H1 (cell line): ENCODE measurements around the gene TMPRSS3. TPM values are rescaled to one million over a fixed set of nuclear protein-coding genes. Genes with fewer than 3 reads are reported as not detected.

Experiments
- CTCF ChIA-PET: fragments of 300-600 bp; sonication (Branson Sonifier 250); formaldehyde crosslinking; loops from one replicate; lab custom pipeline; 2021; ENCODE audit not compliant: partially characterized antibody; lab: Charles Lee
- POLR2A ChIA-PET: fragments of 300-600 bp; sonication (Branson Sonifier 250); formaldehyde crosslinking; loops from one replicate; lab custom pipeline; 2021; ENCODE audit warnings: inconsistent platforms; ENCODE audit not compliant: partially characterized antibody; lab: Charles Lee
- DNase-seq, 2 experiments: peaks; one replicate each; pipeline versions ENCODE4 v3.0.0 to v3.0.0-alpha.2; 2010 to 2022; ENCODE audit warnings: low spot score in 2 of 2, low read depth in 1 of 2, mixed read lengths in 1 of 2
- FAIRE-seq: peaks from 2 replicates; lab custom pipeline; 2011; peaks lifted over from hg19 to GRCh38; lab: Jason Lieb, UNC
- H2AFZ ChIP-seq: 2 replicates; pipeline ENCODE4 v1.8.1; 2012; ENCODE audit warnings: low read length, inconsistent platforms
- H2AK5ac ChIP-seq: 2 replicates; pipeline ENCODE4 v1.6.1; 2013; ENCODE audit warnings: low read depth, low read length
- H2BK120ac ChIP-seq: replicated peaks from 2 replicates; pipeline ENCODE3; 2013; ENCODE audit warnings: low read depth, low read length, inconsistent platforms
- H2BK12ac ChIP-seq: 2 replicates; pipeline ENCODE4 v1.6.1; 2013; ENCODE audit warnings: low read depth, low read length
- H2BK15ac ChIP-seq: 2 replicates; pipeline ENCODE4 v1.6.1; 2013; ENCODE audit warnings: low read length
- H2BK20ac ChIP-seq: 2 replicates; pipeline ENCODE4 v1.6.1; 2013; ENCODE audit warnings: low read length
- H2BK5ac ChIP-seq: 2 replicates; pipeline ENCODE4 v1.6.1; 2013; ENCODE audit warnings: low read depth, low read length
- H3K14ac ChIP-seq: 2 replicates; pipeline ENCODE4 v1.6.1; 2013; ENCODE audit warnings: inconsistent platforms; ENCODE audit not compliant: insufficient read length
- H3K18ac ChIP-seq: 2 replicates; pipeline ENCODE4 v1.6.1; 2013; ENCODE audit warnings: low read length; ENCODE audit errors: extremely low read depth
- H3K23ac ChIP-seq: 2 replicates; pipeline ENCODE4 v1.6.1; 2013; ENCODE audit warnings: inconsistent platforms; ENCODE audit not compliant: insufficient read length
- H3K23me2 ChIP-seq: 2 replicates; pipeline ENCODE4 v1.6.1; 2013; ENCODE audit warnings: low read depth, low read length
- H3K27ac ChIP-seq: 2 replicates; pipeline ENCODE4 v1.6.1; 2011; ENCODE audit warnings: low read depth, low read length, inconsistent platforms
- H3K27me3 ChIP-seq, 4 experiments: replicated peaks in 1 of 4; 1 replicate in 1 of 4; 2 replicates in 3 of 4; pipeline versions ENCODE4 v1.6.1 to v1.8.1; 2011 to 2013; ENCODE audit warnings: low read length in 3 of 4, mild to moderate bottlenecking in 3 of 4, inconsistent platforms in 2 of 4, mixed read lengths in 2 of 4, moderate library complexity in 1 of 4; ENCODE audit not compliant: control insufficient read depth in 3 of 4, insufficient read depth in 3 of 4; ENCODE audit errors: extremely low read depth in 1 of 4
- H3K36me3 ChIP-seq, 4 experiments: 2 replicates each; pipeline versions ENCODE4 v1.6.1 to v1.8.1; 2011 to 2013; ENCODE audit warnings: mild to moderate bottlenecking in 4 of 4, low read length in 3 of 4, moderate library complexity in 2 of 4, control low read depth in 1 of 4, inconsistent platforms in 1 of 4; ENCODE audit not compliant: insufficient read depth in 4 of 4, control insufficient read depth in 2 of 4
- H3K4ac ChIP-seq: replicated peaks from 2 replicates; pipeline ENCODE3; 2013; ENCODE audit warnings: low read length, low read depth, mixed read lengths, inconsistent platforms; ENCODE audit not compliant: insufficient read length
- H3K4me1 ChIP-seq, 4 experiments: replicated peaks in 1 of 4; 1 replicate in 1 of 4; 2 replicates in 3 of 4; pipeline versions ENCODE4 v1.6.1 to v1.8.1; 2011 to 2013; ENCODE audit warnings: low read length in 3 of 4, inconsistent platforms in 2 of 4, mixed read lengths in 1 of 4; ENCODE audit not compliant: insufficient read depth in 4 of 4, control insufficient read depth in 3 of 4
- H3K4me2 ChIP-seq, 2 experiments: 2 replicates each; pipeline versions ENCODE4 v1.6.1 to v1.8.1; 2011 to 2013; ENCODE audit warnings: low read depth in 2 of 2, low read length in 2 of 2, control low read depth in 1 of 2, inconsistent platforms in 1 of 2, mild to moderate bottlenecking in 1 of 2; ENCODE audit not compliant: insufficient read depth in 1 of 2
- H3K4me3 ChIP-seq, 4 experiments: fragments of 200-600, 300-600 bp in 1 of 4; sonication (generic), shearing (Covaris generic), sonication (Bioruptor Twin) in 1 of 4; 2 replicates each; pipeline versions ENCODE4 v1.5.1 to v1.8.1; 2011 to 2016; ENCODE audit warnings: low read length in 4 of 4, low read depth in 3 of 4, control low read depth in 2 of 4, inconsistent platforms in 2 of 4, mild to moderate bottlenecking in 2 of 4, mixed read lengths in 1 of 4, moderate library complexity in 1 of 4; ENCODE audit not compliant: insufficient read depth in 2 of 4; ENCODE audit errors: extremely low read depth in 1 of 4
- H3K56ac ChIP-seq: replicated peaks from 2 replicates; pipeline ENCODE3; 2013; ENCODE audit warnings: low read depth, mild to moderate bottlenecking, mixed read lengths, low read length, inconsistent platforms; ENCODE audit not compliant: insufficient read length
- H3K79me1 ChIP-seq: 2 replicates; pipeline ENCODE4 v1.6.1; 2013; ENCODE audit warnings: low read depth, low read length, control low read depth
- H3K79me2 ChIP-seq, 2 experiments: 2 replicates each; pipeline versions ENCODE4 v1.6.1 to v1.8.1; 2012 to 2013; ENCODE audit warnings: low read length in 2 of 2, mild to moderate bottlenecking in 2 of 2, inconsistent platforms in 1 of 2; ENCODE audit not compliant: insufficient read depth in 2 of 2, control insufficient read depth in 1 of 2
- H3K9ac ChIP-seq, 4 experiments: replicated peaks in 1 of 4; 1 replicate in 1 of 4; 2 replicates in 3 of 4; pipeline versions ENCODE4 v1.6.1 to v1.8.1; 2011 to 2013; ENCODE audit warnings: low read depth in 3 of 4, low read length in 3 of 4, control low read depth in 2 of 4, mild to moderate bottlenecking in 2 of 4, moderate library complexity in 2 of 4, inconsistent platforms in 1 of 4; ENCODE audit errors: extremely low read depth in 1 of 4
- H3K9me3 ChIP-seq, 2 experiments: 2 replicates each; pipeline versions ENCODE4 v1.6.1 to v1.8.1; 2012 to 2013; ENCODE audit warnings: mild to moderate bottlenecking in 2 of 2, moderate library complexity in 2 of 2, control low read depth in 1 of 2, inconsistent platforms in 1 of 2, low read depth in 1 of 2, low read length in 1 of 2, mixed read lengths in 1 of 2; ENCODE audit not compliant: insufficient read depth in 2 of 2
- H4K20me1 ChIP-seq, 2 experiments: replicated peaks in 1 of 2; 2 replicates each; pipeline versions ENCODE3 to v1.8.1; 2011 to 2013; ENCODE audit warnings: inconsistent platforms in 2 of 2, low read length in 2 of 2, mild to moderate bottlenecking in 1 of 2; ENCODE audit not compliant: insufficient read depth in 2 of 2, control insufficient read depth in 1 of 2
- H4K5ac ChIP-seq: 2 replicates; pipeline ENCODE4 v1.6.1; 2013; ENCODE audit warnings: low read length, low read depth, mixed read lengths, inconsistent platforms; ENCODE audit not compliant: insufficient read length
- H4K8ac ChIP-seq: 2 replicates; pipeline ENCODE4 v1.8.0; 2013; ENCODE audit warnings: mild to moderate bottlenecking, moderate library complexity, low read length, inconsistent platforms; ENCODE audit not compliant: insufficient read depth; ENCODE audit errors: extremely low read depth
- H4K91ac ChIP-seq: replicated peaks from 2 replicates; pipeline ENCODE3; 2013; ENCODE audit warnings: low read length, mixed read lengths, inconsistent platforms; ENCODE audit not compliant: insufficient read length
- BRCA1 ChIP-seq: IDR thresholded peaks from 2 replicates; pipeline ENCODE4 v1.6.1; 2012; ENCODE audit warnings: low read depth, low read length, improper control_type of control experiment
- CEBPB ChIP-seq: IDR thresholded peaks from 2 replicates; pipeline ENCODE4 v1.6.1; 2012; ENCODE audit warnings: low read depth, low read length
- CHD1 ChIP-seq: IDR thresholded peaks from 2 replicates; pipeline ENCODE4 v1.6.1; 2012; ENCODE audit warnings: low read depth, low read length, improper control_type of control experiment
- KDM1A ChIP-seq: fragments of 200-600, 300-600 bp; sonication (generic); IDR thresholded peaks from 2 replicates; pipeline ENCODE4 v1.7.1; 2016; ENCODE audit warnings: mild to moderate bottlenecking, low read length, borderline replicate concordance
- KDM4A ChIP-seq: IDR thresholded peaks from one replicate; pipeline ENCODE4 v1.7.1; 2012; ENCODE audit warnings: low read depth, mild to moderate bottlenecking, moderate library complexity, low read length, inconsistent platforms; ENCODE audit not compliant: severe bottlenecking
- MAX ChIP-seq: IDR thresholded peaks from 2 replicates; pipeline ENCODE4 v1.6.1; 2012; ENCODE audit warnings: inconsistent platforms
- NANOG ChIP-seq: IDR thresholded peaks from 2 replicates; pipeline ENCODE4 v1.6.1; 2011; ENCODE audit warnings: low read length, low read depth, mild to moderate bottlenecking, inconsistent platforms; ENCODE audit not compliant: insufficient read depth, poor library complexity, severe bottlenecking
- POU5F1 ChIP-seq: IDR thresholded peaks from 2 replicates; pipeline ENCODE4 v1.6.1; 2011; ENCODE audit warnings: low read depth, mild to moderate bottlenecking, low read length, moderate library complexity
- RAD21 ChIP-seq, 2 experiments: IDR thresholded peaks in 1 of 2; conservative IDR thresholded peaks in 1 of 2; 2 replicates each; pipeline ENCODE4 v1.6.1; 2011; ENCODE audit warnings: low read depth in 2 of 2, low read length in 2 of 2, improper control_type of control experiment in 1 of 2, inconsistent platforms in 1 of 2, mild to moderate bottlenecking in 1 of 2, moderate library complexity in 1 of 2
- SP1 ChIP-seq: IDR thresholded peaks from 2 replicates; pipeline ENCODE4 v1.6.1; 2011; ENCODE audit warnings: low read depth, low read length
- SP4 ChIP-seq: IDR thresholded peaks from 2 replicates; pipeline ENCODE4 v1.6.1; 2012; ENCODE audit warnings: low read length, inconsistent platforms
- SUZ12 ChIP-seq: fragments of 200-600 bp; sonication (generic); IDR thresholded peaks from 2 replicates; pipeline ENCODE4 v1.6.1; 2012; ENCODE audit warnings: mild to moderate bottlenecking, inconsistent platforms, low read length, moderate library complexity, mixed read lengths
- TBP ChIP-seq: IDR thresholded peaks from 2 replicates; pipeline ENCODE4 v1.6.1; 2011; ENCODE audit warnings: low read depth, low read length, improper control_type of control experiment
- USF2 ChIP-seq: IDR thresholded peaks from 2 replicates; pipeline ENCODE4 v1.6.1; 2011; ENCODE audit warnings: low read length, improper control_type of control experiment
- ZNF274 ChIP-seq: IDR thresholded peaks from 2 replicates; pipeline ENCODE4 v1.7.0; 2012; ENCODE audit warnings: low read length, borderline replicate concordance; ENCODE audit errors: extremely low read depth
- polyA plus RNA-seq, 7 experiments: library from polyadenylated mRNA; depleted of rRNA in 3 of 7; stranded (reverse) in 5 of 7; unstranded in 2 of 7; fragments of >200 nt in 5 of 7; fragments of 200-250 nt in 2 of 7; gene quantifications; 1 replicate in 5 of 7; 2 replicates in 1 of 7; 4 replicates in 1 of 7; pipeline versions ENCODE4 v1.2.1 to v1.2.3, GENCODE V29; 2011 to 2013; ENCODE audit warnings: missing spikeins in 2 of 7, mixed read lengths in 2 of 7
- total RNA-seq: library from RNA; stranded (reverse); fragmentation: NEBNext Ultra II Directional; extraction: Animal tissue kit (Norgen Biotek cat#: 25700); gene quantifications from 2 replicates; pipeline ENCODE4 v1.2.1, GENCODE V29; 2021

Gene TMPRSS3
- total and polyA plus RNA-seq, 2 of the 8 experiments (the other 6 are each of a cell fraction or from before 2014, with no cell fraction given) = 0.38 TPM; not detected in 1

GRCh38 chr21:42331660-42332059 lies 64.2 kb downstream of the TMPRSS3 start:
- no peak overlapping the region for H2BK12ac ChIP-seq
- no peak overlapping the region for H3K27ac ChIP-seq
- CTCF ChIA-PET = interaction anchor here (0.6 kb wide), 1 partner anchor 36 kb away, joined by 3 read pairs; no protein-coding TSS in a partner anchor
- no peak overlapping the region for H2BK15ac ChIP-seq
- no peak for DNase-seq
- H2BK120ac ChIP-seq = no peak overlapping the region
- no peaks in the 10 kb centered on the region for H3K23me2 ChIP-seq
- no peak overlapping the region for H2BK5ac ChIP-seq
- no peak overlapping the region for H4K5ac ChIP-seq
- peaks cover 0 to 10% (median 1%) of the 10 kb centered on the region in 4 experiments; a peak in 4 of 7 replicates for H3K4me1 ChIP-seq
- no peak overlapping the region for H4K8ac ChIP-seq
- H3K56ac ChIP-seq = no peak overlapping the region
- H3K36me3 ChIP-seq = no peaks in the 10 kb centered on the region
- no peak overlapping the region for H3K9ac ChIP-seq
- H4K20me1 ChIP-seq = no peaks in the 10 kb centered on the region
- no peak overlapping the region for H3K14ac ChIP-seq
- no peak overlapping the region for H2AFZ ChIP-seq
- no peaks in the 10 kb centered on the region for H3K27me3 ChIP-seq
- no peak overlapping the region for H2AK5ac ChIP-seq
- no peaks in the 10 kb centered on the region for H3K79me2 ChIP-seq
- FAIRE-seq = no peak
- H3K18ac ChIP-seq = no peak overlapping the region
- H3K23ac ChIP-seq = no peak overlapping the region
- 0 out of 2 replicates have a peak overlapping the region, but pooled peaks have one; percentile 10 for H2BK20ac ChIP-seq
- H3K79me1 ChIP-seq = no peaks in the 10 kb centered on the region
- no peak overlapping the region for H4K91ac ChIP-seq
- H3K4me3 ChIP-seq = no peak overlapping the region
- no peak overlapping the region for H3K4me2 ChIP-seq
- POLR2A ChIA-PET = no interaction called here
- H3K4ac ChIP-seq = no peak overlapping the region
- peaks cover 12 to 16% of the 10 kb centered on the region in 2 experiments for H3K9me3 ChIP-seq
- no peak for TF ChIP-seq USF2
- TF ChIP-seq BRCA1 = no peak
- TF ChIP-seq TBP = no peak
- TF ChIP-seq MAX = no peak
- TF ChIP-seq SP4 = no peak
- TF ChIP-seq RAD21 (IDR thresholded peaks at IDR 0.05 in 1 of 2, conservative IDR thresholded peaks at IDR 0.05 in 1 of 2; ENCODE audit: low read depth in 2 of 2, low read length in 2 of 2) = no peak
- no peak for TF ChIP-seq ZNF274
- TF ChIP-seq CHD1 = no peak
- TF ChIP-seq NANOG = no peak
- no peak for TF ChIP-seq CEBPB
- TF ChIP-seq SP1 = no peak
- no peak for TF ChIP-seq SUZ12
- no peak for TF ChIP-seq POU5F1
- no peak for TF ChIP-seq KDM1A
- TF ChIP-seq KDM4A = no peak
